Liver (tissue), 3 donors: Measurements from ENCODE around the gene VGF.

Experiments
- CTCF ChIP-seq: fragments of 150-350 bp; IDR thresholded peaks from 2 replicates; pipeline ENCODE4 v1.5.1; 2017; ENCODE audit warnings: improper control_type of control experiment, low read depth, low read length; ENCODE audit not compliant: missing input control
- EGR1 ChIP-seq, 2 donors: IDR thresholded peaks; 2 replicates each; pipeline ENCODE4 v1.6.1; 2016 to 2018; ENCODE audit warnings: antibody characterized with exemption in 2 of 2, low read depth in 2 of 2
- JUND ChIP-seq, 2 donors: IDR thresholded peaks; 2 replicates each; pipeline ENCODE4 v1.6.1; 2016; ENCODE audit warnings: antibody characterized with exemption in 2 of 2
- NR2F2 ChIP-seq: IDR thresholded peaks from 2 replicates; pipeline ENCODE4 v1.6.1; 2016; ENCODE audit warnings: antibody characterized with exemption
- RAD21 ChIP-seq, 2 donors: IDR thresholded peaks; 2 replicates each; pipeline ENCODE4 v1.6.1; 2016; ENCODE audit warnings: antibody characterized with exemption in 2 of 2, mild to moderate bottlenecking in 2 of 2
- TAF1 ChIP-seq: conservative IDR thresholded peaks from 2 replicates; pipeline ENCODE4 v1.6.1; 2016; ENCODE audit warnings: antibody characterized with exemption, mild to moderate bottlenecking
- donor health status: healthy.
- donor health status: healthy.

GRCh38 chr7:101118856-101119255, 46.5 kb downstream of the VGF start:
- TF ChIP-seq CTCF (no peak), TAF1 (no peak), JUND (IDR thresholded peaks at IDR 0.05) (no peak), NR2F2 (no peak), RAD21 (IDR thresholded peaks at IDR 0.05) (no peak), EGR1 (IDR thresholded peaks at IDR 0.05; ENCODE audit: low read depth in 2 of 2) (no peak)
